Kidney (tissue), 14 donors: ENCODE data around the gene POLR1A. TPM values are rescaled to one million over a fixed set of nuclear protein-coding genes. Genes with fewer than 3 reads are reported as not detected.

Experiments used
- DNase-seq, 5 donors: peaks; one replicate each; pipeline ENCODE4 v3.0.0-alpha.2; 2013 to 2020
- FAIRE-seq: peaks from 2 replicates; lab custom pipeline; 2012; peaks lifted over from hg19 to GRCh38; lab: Jason Lieb, UNC
- H3K27ac ChIP-seq, 2 donors: one replicate each; pipeline ENCODE4 v1.7.0; 2013; ENCODE audit warnings: low read depth in 2 of 2, low read length in 2 of 2, inconsistent platforms in 1 of 2
- H3K27me3 ChIP-seq: one replicate; pipeline ENCODE4 v1.7.1; 2013; ENCODE audit warnings: low read length, inconsistent platforms; ENCODE audit not compliant: control insufficient read depth, insufficient read depth
- H3K36me3 ChIP-seq, 3 donors: one replicate each; pipeline versions ENCODE4 v1.7.0 to v1.7.1; 2013; ENCODE audit warnings: low read length in 3 of 3, control low read depth in 1 of 3, inconsistent platforms in 1 of 3; ENCODE audit not compliant: insufficient read depth in 3 of 3, control insufficient read depth in 2 of 3
- H3K4me1 ChIP-seq, 3 donors: one replicate each; pipeline versions ENCODE4 v1.7.0 to v1.7.1; 2013; ENCODE audit warnings: low read length in 3 of 3, inconsistent platforms in 1 of 3, low read depth in 1 of 3; ENCODE audit not compliant: control insufficient read depth in 2 of 3, insufficient read depth in 2 of 3
- H3K4me3 ChIP-seq, 3 donors: one replicate each; pipeline versions ENCODE4 v1.7.0 to v1.8.1; 2013; ENCODE audit warnings: low read length in 3 of 3, control low read depth in 1 of 3, inconsistent platforms in 1 of 3
- H3K9ac ChIP-seq, 3 donors: one replicate each; pipeline versions ENCODE4 v1.7.0 to v1.7.1; 2013; ENCODE audit warnings: low read length in 3 of 3, control low read depth in 1 of 3, inconsistent platforms in 1 of 3
- H3K9me3 ChIP-seq, 3 donors: one replicate each; pipeline versions ENCODE4 v1.7.0 to v1.7.1; 2013; ENCODE audit warnings: low read length in 3 of 3, control low read depth in 1 of 3, inconsistent platforms in 1 of 3; ENCODE audit not compliant: control insufficient read depth in 2 of 3, insufficient read depth in 1 of 3
- CTCF ChIP-seq: IDR thresholded peaks from 3 replicates; pipeline ENCODE4 v1.5.1; 2012; ENCODE audit warnings: mild to moderate bottlenecking, moderate library complexity, borderline replicate concordance; ENCODE audit not compliant: insufficient read depth; ENCODE audit errors: extremely low read depth
- intact Hi-C: fragments of 100-400 bp; cut with DNase I; formaldehyde crosslinking; loops from one replicate; pipeline ENCODE4 v1.11.1; 2022
- polyA plus RNA-seq: library from polyadenylated mRNA; stranded (reverse); fragments of 350-450 nt; fragmentation: Illumina TruSeq; extraction: RNeasy Lipid Tissue Mini Kit (QIAGEN cat#74804); gene quantifications from one replicate; pipeline ENCODE4 v1.2.3, GENCODE V29; 2014; ENCODE audit warnings: low read depth, low replicate concordance; ENCODE audit not compliant: insufficient read depth
- total RNA-seq: library from RNA; stranded (reverse); fragmentation: NEBNext Ultra II Directional; extraction: Animal tissue kit (Norgen Biotek cat#: 25700); gene quantifications from one replicate; pipeline ENCODE4 v1.2.1, GENCODE V29; 2021
- donor health status: control.
- donor health status: control.
- donor health status: control.
- donor health status: control.
- donor health status: control.
- donor health status: DM: yes; HTN: yes; CAD: no.
- donor health status: Normal renal cell carcinoma (clear cell type).

Gene POLR1A
- total and polyA plus RNA-seq, 2 donors from 2014 or later = 3.4 to 33.7 TPM

GRCh38 chr2:86038291-86039081, 67.2 kb downstream of the POLR1A start:
- Histone ChIP-seq H3K27ac (peak overlapping the region; percentile 92 to 94), H3K9ac (peak overlapping the region in 2 of 3 donors; percentile 2 to 12), H3K9me3 (no peaks in the 10 kb centered on the region), H3K36me3 (peaks cover 12 to 32% (median 19%) of the 10 kb centered on the region in 3 donors), H3K4me3 (peak overlapping the region in 1 of 3 donors; percentile 5), H3K4me1 (peaks cover 19 to 38% (median 37%) of the 10 kb centered on the region in 3 donors), H3K27me3 (no peaks in the 10 kb centered on the region)
- FAIRE-seq (no peak), DNase-seq (peak in 3 of 5 donors; percentile 28 to 70 (median 50))
- intact Hi-C loops = no loop called here
- no peak for TF ChIP-seq CTCF

GRCh38 chr2:86037795-86038192, 67.9 kb downstream of the POLR1A start:
- no peak overlapping the region for H3K4me3 ChIP-seq
- H3K27me3 ChIP-seq = no peaks in the 10 kb centered on the region
- H3K36me3 ChIP-seq = peaks cover 12 to 32% (median 17%) of the 10 kb centered on the region in 3 donors
- H3K4me1 ChIP-seq = peaks cover 19 to 38% (median 37%) of the 10 kb centered on the region in 3 donors
- DNase-seq (no peak), FAIRE-seq (no peak)
- intact Hi-C loops = no loop called here
- H3K27ac ChIP-seq = peak overlapping the region; percentile 92 to 94
- no peaks in the 10 kb centered on the region for H3K9me3 ChIP-seq
- peak overlapping the region in 2 of 3 donors; percentile 12 to 17 for H3K9ac ChIP-seq
- no peak for TF ChIP-seq CTCF

- Histone ChIP-seq H3K9me3 (no peaks in the 10 kb centered on the region), H3K36me3 (peaks cover 11 to 30% (median 13%) of the 10 kb centered on the region in 3 donors), H3K4me3 (no peak overlapping the region), H3K27ac (peak overlapping the region; percentile 92 to 94), H3K4me1 (peaks cover 19 to 38% (median 37%) of the 10 kb centered on the region in 3 donors), H3K27me3 (no peaks in the 10 kb centered on the region), H3K9ac (peak overlapping the region in 1 of 3 donors; percentile 72)
- intact Hi-C loops = no loop called here
- FAIRE-seq (no peak), DNase-seq (peak in 4 of 5 donors; percentile 30 to 91 (median 58))
- no peak for TF ChIP-seq CTCF
Observed at GRCh38 chr2:86037141-86037794, 68.4 kb downstream of the POLR1A start.
